SHP77 treated with DMSO at 0.1 percent for 48 hours (cell line): ENCODE data around the gene POU2F1.

Experiments used
- DNase-seq: peaks from one replicate; lab custom pipeline; 2025; lab: John Stamatoyannopoulos, UW

Gene POU2F1

GRCh38 chr1:167272369-167272957 is 51.8 kb downstream of the POU2F1 start:
- no peak for DNase-seq

- no peak for DNase-seq
Observed at GRCh38 chr1:167273027-167273800, 52.5 kb downstream of the POU2F1 start.

GRCh38 chr1:167274061-167274460 is 53.4 kb downstream of the POU2F1 start:
- no peak for DNase-seq

DNA sequence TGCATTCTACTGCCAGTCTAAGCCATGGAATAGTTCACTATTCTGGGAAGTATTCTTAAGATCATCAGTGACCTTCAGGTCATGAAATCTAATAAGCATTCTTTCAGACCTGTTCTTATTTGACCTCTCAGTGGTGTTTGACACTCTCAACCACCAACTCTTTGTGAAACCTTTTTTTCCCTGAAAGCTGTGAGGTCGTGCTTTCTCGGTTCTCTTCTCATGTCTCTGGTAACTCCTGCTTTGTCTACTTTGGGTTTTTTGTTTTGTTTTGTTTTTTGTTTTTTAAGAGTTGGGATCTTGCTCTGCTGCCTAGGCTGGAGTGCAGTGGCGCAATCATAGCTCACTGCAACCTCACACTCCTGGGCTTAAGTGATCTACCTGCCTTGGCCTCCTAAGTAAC is 56.3 kb downstream of the POU2F1 start:
- no peak for DNase-seq

DNA sequence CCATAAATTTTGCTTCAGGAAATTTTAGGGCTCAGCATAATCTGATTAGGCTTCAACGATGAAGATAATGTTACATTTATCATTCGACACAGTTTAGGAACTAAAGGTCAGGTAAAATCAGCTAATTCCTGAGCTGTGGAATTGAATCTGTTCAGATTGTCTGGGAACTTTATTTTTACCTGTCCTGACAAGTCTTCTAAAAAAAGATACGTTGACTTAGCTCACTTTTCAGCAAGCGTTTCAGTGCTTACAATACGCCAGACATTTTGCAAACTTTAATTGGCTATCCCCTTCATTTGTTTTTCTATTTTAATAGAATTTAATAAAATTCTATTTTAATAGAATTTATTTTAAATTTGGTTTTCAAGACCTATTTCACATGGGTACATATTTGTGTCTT is 57.8 kb downstream of the POU2F1 start:
- no peak for DNase-seq

DNA sequence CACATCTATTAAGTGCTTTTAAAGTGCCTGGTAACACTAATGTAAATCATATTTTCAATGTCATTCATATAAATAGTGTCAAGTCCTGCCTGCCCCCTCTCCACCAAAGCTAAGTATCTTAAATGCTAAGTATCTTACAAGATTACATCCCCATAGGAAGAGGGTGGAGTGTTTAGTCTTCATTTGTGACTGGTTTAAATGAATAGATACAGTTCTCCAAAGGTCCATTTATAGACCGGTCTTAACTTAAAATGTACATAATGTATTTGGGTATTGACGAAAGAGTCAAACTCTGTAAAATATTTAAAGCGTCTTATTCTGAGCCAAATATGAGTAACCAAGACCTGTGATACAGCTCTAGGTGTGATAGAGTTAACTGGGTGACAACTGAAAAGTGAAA is 60.2 kb downstream of the POU2F1 start:
- DNase-seq = no peak

- no peak for DNase-seq
Observed at GRCh38 chr1:167288390-167289074, 67.8 kb downstream of the POU2F1 start.

- no peak for DNase-seq
Observed at GRCh38 chr1:167289075-167289442, 68.4 kb downstream of the POU2F1 start.

DNA sequence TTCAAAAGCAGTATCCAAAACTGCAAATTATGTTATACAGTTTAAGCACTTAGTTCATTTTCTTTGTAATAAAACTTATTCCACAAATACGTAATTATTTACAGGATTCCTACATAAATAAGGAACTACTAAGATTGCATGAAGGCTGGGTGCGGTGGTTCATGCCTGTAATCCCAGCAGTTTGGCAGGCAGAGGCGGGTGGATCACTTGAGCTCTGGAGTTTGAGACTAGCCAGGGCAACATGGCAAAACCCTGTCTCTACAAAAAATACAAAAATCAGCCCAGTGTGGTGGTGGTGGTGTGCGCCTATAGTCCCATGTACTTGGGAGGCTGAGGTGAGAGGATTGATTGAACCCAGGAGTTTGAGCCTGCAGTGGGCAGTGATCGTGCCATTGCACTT is 69.3 kb downstream of the POU2F1 start:
- DNase-seq = no peak

- DNase-seq = no peak
Observed at GRCh38 chr1:167291539-167292185, 71.0 kb downstream of the POU2F1 start.

DNA sequence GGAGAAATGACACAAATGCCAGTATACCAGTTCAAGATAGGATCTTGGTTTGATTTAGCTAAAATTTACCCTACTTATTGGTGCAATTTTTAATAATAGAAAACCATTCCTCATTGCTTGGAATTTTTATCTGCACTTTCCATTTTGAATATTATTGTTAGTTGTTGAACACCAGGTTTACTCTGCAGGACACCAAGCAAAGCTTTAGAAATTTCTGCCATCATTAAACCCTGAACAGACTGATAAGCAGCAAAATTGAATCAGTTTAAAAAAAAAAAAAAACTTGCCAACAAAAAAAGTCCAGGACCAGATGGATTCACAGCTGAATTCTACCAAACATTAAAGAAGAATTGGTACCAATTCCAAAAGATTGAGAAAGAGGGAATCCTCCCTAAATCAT is 71.5 kb downstream of the POU2F1 start:
- no peak for DNase-seq

DNA sequence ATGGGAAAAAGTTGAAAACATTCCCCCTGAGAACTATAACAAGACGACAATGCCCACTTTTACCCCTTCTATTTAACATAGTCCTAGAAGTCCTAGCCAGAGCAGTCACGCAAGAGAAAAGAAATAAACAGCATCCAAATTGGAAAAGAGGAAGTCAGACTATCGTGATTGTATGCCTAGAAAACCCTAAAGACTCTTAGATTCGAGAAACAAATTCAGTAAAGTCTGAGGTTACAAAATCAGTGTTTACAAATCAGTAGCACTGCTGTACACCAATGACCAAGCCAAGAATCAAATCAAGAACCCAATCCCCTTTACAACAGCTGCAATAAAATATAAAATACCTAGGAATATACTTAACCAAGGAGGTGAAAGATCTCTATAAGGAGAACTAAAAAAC is 72.4 kb downstream of the POU2F1 start:
- no peak for DNase-seq

- no peak for DNase-seq
Observed at GRCh38 chr1:167294528-167294927, 73.8 kb downstream of the POU2F1 start.

DNA sequence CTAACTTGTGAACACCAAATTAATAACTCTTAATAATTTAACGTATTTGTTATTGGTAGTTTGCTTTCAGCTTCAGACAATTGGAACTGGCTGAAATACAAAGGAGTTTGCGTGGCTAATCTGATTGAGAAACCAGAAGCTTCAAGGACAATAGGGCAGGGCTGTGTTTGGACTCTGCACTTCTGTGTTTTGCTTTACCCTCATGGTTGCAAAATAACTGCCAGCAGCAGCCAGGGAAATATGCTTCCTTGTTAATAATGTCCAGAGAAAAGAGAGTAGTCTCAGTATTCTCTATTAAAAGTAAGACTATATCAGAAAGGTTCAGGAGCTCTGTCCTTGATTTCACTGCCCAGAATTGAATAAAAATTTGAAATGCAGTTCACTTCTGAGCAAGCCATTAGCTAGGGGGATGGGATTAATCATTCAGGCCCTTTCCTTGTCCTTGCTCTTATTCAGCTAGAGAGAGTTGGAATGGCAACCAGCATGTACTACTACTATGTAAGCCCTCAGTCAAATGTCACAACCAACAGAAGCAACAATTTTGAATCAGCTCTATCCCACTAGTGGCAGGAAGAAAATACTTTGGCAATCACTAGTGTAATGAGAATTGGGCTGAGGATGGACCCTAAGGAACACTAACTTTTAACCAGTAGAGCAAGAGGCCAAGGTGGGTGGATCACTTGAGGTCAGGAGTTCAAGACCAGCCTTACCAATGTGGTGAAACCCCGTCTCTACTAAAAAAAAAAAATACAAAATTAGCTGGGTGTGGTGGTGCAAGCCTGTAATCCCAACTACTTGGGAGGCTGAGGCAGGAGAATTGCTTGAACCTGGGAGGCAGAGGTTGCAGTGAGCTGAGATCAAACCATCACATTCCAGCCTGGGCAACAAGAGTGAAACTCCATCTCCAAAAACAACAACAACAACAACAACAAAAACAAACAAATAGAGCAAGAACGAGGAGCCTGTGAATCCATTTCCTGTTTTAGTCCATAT is 76.8 kb downstream of the POU2F1 start:
- DNase-seq = no peak

- no peak for DNase-seq
Observed at GRCh38 chr1:167298325-167298724, 77.6 kb downstream of the POU2F1 start.

DNA sequence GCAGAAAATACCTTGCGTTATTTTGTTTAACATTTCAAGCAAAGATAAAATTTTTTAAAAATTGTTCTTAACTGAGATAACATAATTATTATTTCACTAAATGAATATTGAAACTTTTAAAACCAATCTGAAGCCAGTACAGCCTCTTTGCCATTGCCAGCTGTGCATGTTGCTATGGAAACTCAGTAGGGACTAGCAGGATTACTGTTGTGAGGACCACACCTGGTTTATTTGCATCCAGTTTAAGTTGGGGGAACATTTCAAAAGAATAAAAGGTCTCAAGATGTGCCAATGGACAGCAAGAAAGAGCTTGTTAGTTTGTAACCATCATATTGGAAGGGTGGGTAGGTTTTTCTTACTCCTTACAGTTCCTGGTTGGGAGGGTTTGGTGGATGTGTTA is 80.7 kb downstream of the POU2F1 start:
- DNase-seq = no peak

DNA sequence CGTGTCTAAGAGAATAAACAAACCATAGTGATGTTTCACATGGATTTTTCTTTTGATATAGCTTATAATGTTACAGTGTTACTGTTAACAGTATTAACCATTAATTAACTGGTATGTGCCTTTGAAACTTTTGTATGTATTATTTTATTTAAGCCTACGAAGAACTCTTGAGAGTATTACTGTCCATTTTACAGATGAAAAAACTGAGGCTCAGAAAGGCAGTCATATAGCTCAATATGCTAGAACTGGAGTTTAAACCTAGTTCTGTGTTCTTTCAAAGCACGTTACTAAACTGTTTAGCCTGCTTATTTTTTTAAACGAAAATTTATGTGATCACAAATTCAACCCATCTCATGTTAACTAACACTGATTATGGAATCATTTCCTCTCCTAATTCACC is 83.5 kb downstream of the POU2F1 start:
- no peak for DNase-seq

DNA sequence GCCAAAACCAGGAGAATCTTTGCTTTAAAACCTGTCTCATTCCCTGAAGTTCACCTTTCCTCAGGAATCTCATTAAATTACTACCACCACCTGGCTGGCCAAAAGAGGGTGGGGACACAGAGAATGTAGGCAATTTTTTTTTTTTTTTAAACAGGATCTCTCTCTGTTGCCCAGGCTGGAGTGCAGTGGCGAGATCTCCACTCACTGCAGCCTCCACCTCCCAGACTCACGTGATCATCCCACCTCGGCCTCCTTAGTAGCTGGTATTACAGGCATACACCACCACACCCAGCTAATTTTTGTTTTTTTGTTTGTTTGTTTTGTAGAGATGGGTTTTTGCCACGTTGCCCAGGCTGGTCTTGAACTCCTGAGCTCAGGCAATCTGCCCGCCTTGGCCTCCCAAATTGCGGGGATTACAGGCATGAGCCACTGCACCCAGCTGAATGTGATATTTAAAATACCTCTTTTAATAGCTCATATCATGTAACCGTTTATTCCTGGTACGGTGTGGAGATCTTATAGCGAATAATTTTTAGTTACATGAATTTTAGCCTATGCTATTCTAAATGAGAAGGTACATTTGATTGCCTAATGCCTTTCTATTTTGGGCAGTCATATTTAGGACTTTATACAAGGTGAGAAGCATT is 84.5 kb downstream of the POU2F1 start:
- DNase-seq = no peak

- no peak for DNase-seq
Observed at GRCh38 chr1:167305706-167306277, 85.1 kb downstream of the POU2F1 start.

DNA sequence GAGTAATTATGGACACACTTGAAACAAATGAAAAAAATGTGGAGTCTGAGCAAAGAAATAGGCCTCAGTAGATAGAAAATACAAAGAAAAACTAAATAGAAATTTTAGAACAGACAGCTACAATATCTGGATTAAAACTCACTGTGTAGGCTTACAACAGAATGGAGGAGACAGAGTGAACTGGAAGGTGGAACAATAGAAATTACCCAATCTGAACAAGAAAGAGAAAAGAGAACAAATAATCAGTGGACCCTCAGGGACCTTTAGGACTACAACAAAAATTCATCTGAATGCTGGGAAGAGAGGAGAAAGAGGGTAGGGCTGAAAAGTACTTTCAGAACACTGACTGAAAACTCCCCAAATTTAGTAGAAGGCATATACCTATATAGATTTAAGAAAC is 90.0 kb downstream of the POU2F1 start:
- DNase-seq = no peak

DNA sequence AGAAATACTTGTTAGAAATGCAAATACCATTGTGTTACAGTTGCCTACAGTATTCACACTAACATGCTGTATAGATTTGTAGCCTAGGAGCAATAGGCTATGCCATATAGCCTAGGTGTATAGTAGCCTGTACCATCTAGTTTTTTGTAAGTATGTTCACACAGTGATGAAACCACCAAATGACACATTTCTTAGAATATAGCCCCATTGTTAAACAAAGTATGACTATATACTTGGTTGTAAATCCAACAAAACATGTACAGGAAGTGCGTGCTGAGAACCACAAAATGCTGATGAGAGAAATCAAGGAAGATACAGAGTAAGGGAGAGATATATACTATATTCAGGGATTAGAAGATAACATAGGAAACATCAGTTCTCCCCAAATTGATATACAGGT is 92.2 kb downstream of the POU2F1 start:
- DNase-seq = no peak
